DMS53 (cell line): Measurements from ENCODE around the gene ENTHD1.
"Not testable (repeated sequence)": the region's sequence is repeated elsewhere in the genome, so short reads cannot be mapped to it uniquely, and the experiment has no call there.

Source experiments
- DNase-seq: peaks from one replicate; lab custom pipeline; 2025; lab: John Stamatoyannopoulos, UW

The ENTHD1 gene

DNA sequence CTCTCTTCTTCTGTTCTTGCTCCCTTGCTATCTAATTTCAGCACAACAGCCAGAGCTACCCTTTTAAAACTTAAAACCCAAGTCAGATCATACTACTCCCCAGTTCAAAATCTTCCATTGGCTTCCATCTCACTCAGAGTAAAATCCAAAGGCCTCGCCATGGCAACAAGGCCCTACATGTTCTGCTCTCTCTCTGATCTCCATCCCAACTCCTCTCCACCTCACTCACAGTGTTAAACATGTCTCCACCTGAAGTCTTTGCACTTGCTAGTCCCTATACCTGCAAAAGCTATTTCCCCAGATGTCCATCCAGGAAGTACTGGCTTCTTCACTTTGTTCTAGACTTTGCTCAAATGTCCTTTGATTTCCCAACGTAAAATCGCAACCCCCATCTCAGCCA is 4.3 kb upstream of the ENTHD1 start:
- DNase-seq: no peak

GRCh38 chr22:39896313-39896996 is 2.9 kb upstream of the ENTHD1 start:
- DNase-seq: no peak

DNA sequence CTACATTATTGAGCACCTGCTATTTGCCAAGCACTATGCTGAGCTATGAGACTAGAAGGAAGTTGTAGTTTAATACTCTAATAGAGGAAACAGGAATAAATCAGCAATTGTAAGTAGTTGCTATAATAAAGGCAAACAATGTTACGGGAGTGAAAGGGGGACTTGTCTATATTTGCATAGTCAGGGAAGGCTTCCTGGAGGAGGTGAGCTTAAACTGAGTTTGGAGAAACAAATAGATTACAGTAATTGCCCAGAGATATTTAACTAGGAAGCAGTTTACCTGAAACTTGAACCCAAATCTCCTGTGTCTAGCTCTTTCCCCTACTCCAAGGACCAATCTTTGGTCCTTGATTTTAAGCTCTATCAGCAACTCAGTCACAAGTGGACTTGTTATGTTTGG is 2.1 kb upstream of the ENTHD1 start:
- DNase-seq: no peak

DNA sequence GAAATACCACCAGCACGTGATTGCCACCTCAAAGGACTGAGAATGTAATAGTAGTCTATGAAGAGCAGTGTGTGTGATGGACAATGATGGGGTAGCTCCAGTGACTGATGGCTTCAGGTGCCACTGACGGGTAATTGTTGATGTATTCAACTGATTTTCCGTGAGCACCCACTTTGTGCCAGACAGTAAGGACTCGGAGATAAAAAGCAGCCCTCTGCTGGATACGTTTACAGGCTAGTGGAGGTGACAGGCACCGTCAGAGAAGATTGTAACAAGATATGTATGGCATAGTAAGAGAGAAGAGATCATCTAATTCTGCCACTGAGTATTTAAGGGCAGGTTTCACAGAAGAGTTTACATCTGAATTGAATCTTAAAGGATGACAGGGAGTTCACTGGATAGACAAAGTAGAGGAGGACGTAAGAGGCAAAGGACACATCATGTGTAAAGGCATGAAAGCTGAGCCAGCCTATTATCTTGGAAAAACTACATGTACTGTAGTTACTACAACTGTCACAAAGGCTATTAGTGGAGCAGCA is 1.1 kb upstream of the ENTHD1 start:
- no peak for DNase-seq

DNA sequence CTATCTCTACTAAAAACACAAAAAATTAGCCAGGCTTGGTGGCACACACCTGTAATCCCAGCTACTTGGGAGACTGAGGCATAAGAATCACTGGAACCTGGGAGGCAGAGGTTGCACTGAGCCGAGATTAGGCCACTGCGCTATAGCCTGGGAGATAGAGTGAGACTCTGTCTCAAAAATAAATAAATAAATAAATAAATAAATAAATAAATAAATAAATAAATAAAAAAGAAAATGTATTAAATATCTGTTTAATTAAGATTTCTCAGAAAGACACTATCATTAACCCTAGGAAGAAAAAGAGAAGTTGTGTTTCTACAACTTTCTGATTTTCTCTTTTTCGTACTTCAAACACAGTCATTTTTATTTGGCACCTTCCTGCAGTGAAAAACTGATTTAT is 3.6 kb downstream of the ENTHD1 start:
- not testable (repeated sequence) for DNase-seq

DNA sequence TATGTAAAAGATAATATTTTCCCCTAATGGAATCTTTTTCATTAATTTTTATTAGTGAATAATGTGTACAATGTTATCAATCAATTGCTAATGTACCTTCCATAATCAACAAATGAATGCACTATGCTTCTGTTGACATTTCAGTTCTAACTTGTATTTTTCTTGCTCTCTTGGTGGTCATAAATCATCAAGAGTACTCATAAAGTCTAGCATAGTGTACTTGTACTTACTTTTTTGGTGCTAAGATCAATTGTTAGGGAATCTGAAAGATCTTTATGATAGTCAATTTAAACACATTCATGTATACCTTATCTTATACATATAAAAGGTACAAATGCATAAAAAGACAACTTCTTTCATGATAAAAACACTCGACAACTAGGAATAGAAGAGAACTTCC is 10.5 kb downstream of the ENTHD1 start:
- DNase-seq: no peak

DNA sequence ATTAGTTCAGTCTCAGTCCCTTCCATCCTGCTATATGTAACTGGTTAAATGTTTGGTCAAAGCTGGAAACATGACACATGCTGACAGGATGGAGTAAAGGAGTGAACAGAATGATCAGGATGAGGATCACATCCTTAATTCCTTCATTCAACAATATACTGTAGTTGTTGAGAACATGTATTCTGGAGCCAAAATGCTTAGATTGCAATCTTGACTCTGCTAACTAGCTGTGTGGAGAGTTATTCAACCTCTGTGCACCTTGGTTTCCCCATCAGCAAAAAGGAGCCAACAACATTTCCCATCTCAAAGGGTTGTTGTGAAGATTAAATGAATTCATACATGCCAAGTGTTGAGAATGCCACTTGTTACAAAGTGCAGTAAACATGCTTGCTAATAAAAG is 12.8 kb downstream of the ENTHD1 start:
- DNase-seq: no peak

- DNase-seq: no peak
These were observed 16.3 kb downstream of the ENTHD1 start for GRCh38 chr22:39877079-39877845.

DNA sequence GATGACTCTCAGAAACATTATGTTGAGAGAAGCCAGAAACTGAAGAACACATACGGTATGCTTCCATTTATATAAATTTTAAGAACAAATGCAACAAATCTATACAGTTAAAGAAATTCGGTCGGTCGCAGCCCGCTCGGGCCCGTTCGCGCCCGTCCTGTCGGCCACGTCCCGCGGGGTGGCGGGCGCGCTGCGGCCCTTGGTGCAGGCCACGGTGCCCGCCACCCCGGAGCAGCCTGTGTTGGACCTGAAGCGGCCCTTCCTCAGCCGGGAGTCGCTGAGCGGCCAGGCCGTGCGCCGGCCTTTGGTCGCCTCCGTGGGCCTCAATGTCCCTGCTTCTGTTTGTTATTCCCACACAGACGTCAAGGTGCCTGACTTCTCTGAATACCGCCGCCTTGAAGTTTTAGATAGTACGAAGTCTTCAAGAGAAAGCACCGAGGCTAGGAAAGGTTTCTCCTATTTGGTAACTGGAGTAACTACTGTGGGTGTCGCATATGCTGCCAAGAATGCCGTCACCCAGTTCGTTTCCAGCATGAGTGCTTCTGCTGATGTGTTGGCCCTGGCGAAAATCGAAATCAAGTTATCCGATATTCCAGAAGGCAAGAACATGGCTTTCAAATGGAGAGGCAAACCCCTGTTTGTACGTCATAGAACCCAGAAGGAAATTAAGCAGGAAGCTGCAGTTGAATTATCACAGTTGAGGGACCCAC is 18.2 kb downstream of the ENTHD1 start:
- not testable (repeated sequence) for DNase-seq

DNA sequence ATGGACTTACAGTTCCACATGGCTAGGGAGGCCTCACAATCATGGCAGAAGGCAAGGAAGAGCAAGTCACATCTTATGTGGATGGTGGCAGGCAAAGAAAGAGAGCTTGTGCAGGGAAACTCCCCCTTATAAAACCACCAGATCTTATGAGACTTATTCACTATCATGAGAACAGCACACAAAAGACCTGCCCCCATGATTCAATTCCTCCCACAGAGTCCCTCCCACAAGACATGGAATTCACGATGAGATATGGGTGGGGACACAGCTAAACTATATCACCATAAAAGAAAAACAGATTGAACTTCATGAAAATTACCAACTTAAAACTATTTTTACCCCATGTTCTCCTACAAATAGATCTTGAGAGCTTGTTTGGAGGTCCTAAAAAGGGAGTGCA is 19.6 kb downstream of the ENTHD1 start:
- no peak for DNase-seq

DNA sequence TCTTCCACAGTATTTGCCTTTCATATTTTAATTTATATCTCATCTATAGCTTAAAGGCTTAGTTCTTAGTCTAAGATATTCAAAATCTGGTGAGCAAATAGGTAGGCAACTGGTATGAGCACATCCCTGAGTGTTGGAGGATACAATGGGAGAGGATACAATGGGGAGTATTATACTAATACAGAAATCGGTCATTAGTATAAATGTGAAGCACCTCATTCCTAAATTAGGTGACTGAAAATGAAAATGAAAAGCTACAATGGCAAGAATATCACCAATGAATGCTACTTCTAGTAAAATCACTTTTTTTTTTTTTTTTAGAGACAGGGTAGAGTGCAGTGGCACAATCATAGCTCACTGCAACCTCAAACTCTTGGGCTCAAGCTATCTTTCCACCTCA is 21.0 kb downstream of the ENTHD1 start:
- DNase-seq: no peak

GRCh38 chr22:39871008-39871798 is 22.4 kb downstream of the ENTHD1 start:
- DNase-seq: peak; percentile 47

DNA sequence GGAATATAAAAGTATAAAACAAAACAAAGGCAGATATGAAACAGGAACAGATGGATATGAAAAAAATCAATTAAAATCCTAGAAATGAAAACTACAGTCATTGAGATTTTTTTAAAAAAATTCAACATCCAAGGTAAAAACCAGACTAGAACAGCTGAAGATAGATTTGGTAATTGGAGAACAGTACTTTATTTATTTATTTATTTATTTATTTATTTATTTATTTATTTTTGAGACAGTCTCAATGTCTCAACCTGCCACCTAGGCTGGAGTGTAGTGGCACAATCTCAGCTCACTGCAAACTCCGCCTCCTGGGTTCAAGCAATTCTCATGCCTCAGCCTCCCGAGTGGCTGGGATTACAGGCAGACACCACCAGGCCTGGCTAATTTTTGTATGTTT is 23.8 kb downstream of the ENTHD1 start:
- DNase-seq: not testable (repeated sequence)

DNA sequence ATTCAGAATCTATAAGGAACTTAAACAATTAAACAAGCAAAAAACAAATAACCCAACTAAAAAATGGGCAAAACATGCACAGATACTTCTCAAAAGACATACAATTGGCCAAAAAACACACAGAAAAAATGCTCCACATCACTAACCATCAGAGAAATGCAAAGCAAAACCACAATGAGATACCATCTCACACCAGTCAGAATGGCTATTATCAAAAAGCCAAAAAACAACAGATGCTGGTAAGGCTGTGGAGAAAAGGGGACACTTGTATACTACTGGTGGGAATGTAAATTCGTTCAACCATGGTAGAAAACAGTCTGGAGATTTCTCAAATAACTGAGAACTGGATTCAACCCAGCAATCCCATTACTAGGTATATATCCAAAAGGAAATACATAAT is 24.8 kb downstream of the ENTHD1 start:
- DNase-seq: no peak

GRCh38 chr22:39859903-39860588 is 33.5 kb downstream of the ENTHD1 start:
- DNase-seq: no peak

DNA sequence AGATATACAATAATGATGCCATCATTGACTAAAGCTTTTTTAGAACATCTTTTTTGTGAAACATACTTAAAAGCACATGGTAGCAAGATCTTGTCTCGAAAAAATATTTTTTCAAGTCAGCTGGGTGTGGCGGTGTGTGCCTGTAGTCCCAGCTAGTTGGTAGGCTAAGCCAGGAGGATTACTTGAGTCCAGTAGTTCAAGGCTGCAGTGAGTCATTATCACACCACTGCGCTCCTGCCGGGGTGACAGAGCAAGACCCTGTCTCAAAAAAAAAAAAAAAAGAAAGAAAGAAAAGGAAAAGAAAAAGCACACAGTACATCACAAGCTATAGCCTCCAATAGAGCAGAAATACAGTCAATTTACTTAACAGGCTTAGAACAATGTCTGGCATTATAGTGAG is 37.0 kb downstream of the ENTHD1 start:
- no peak for DNase-seq

- DNase-seq: no peak
These were observed 40.8 kb downstream of the ENTHD1 start for GRCh38 chr22:39852799-39853198.

GRCh38 chr22:39851606-39852315 is 41.8 kb downstream of the ENTHD1 start:
- DNase-seq: no peak

- no peak for DNase-seq
These were observed 46.1 kb downstream of the ENTHD1 start for GRCh38 chr22:39847477-39847876.

- DNase-seq: not testable (repeated sequence)
These were observed 47.0 kb downstream of the ENTHD1 start for GRCh38 chr22:39846539-39846938.

DNA sequence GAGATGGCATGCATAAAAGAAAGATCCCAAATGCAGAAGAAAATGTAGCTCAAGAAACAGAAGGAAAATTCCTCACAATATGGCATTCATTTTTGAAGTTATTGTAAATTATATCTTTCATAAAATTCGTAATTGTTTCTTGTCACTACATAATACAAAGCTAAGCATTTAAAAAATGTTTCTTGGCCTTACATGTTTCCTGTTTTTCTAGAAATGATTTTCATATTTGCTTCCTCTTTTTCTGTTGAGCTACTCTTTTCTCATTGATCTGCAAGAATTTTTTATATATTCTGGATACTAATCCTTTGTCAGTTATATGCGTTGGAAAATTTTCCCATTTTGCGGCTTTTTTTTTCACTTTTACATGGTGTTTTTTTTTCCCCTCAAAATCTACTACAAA is 48.0 kb downstream of the ENTHD1 start:
- no peak for DNase-seq
